Urinary bladder (tissue), 4 donors: ENCODE data around the gene KRTAP3-3. TPM values are rescaled to one million over a fixed set of nuclear protein-coding genes. Genes with fewer than 3 reads are reported as not detected.

Experiments used
- DNase-seq: peaks from one replicate; pipeline ENCODE4 v3.0.0-alpha.2; 2015; ENCODE audit errors: extremely low spot score
- H3K27ac ChIP-seq: one replicate; pipeline ENCODE4 v1.5.1; 2013; ENCODE audit warnings: low read depth, mild to moderate bottlenecking, moderate library complexity
- H3K36me3 ChIP-seq: one replicate; pipeline ENCODE4 v1.6.1; 2013; ENCODE audit warnings: mild to moderate bottlenecking, moderate library complexity; ENCODE audit not compliant: insufficient read depth
- H3K4me1 ChIP-seq: one replicate; pipeline ENCODE4 v1.6.1; 2013; ENCODE audit warnings: mild to moderate bottlenecking, moderate library complexity; ENCODE audit not compliant: insufficient read depth
- H3K4me3 ChIP-seq: one replicate; pipeline ENCODE4 v1.5.1; 2013; ENCODE audit warnings: low read depth, low read length
- WGBS: extraction: QIAGEN DNeasy Blood & Tissue Kit; methylation state at CpG from one replicate; pipeline ENCODE4 v1.1.7; 2013; 5-methylcytosine and 5-hydroxymethylcytosine counted together
- polyA plus RNA-seq: library from polyadenylated mRNA; stranded (reverse); fragments of 200-250 nt; gene quantifications from one replicate; pipeline ENCODE4 v1.2.3, GENCODE V29; 2013
- total RNA-seq: library from RNA; depleted of rRNA; stranded (reverse); fragments of >200 nt; gene quantifications from one replicate; pipeline ENCODE4 v1.2.3, GENCODE V29; 2014
- donor health status: healthy with polysubstance abuse.
- donor health status: healthy.

Gene KRTAP3-3
- total and polyA plus RNA-seq, 2 donors: not detected

- no peak for DNase-seq
- WGBS: 86% methylated on average over 4 of the region's 4 CpGs
- no peaks in the 10 kb centered on the region for H3K4me1 ChIP-seq
- no peaks in the 10 kb centered on the region for H3K36me3 ChIP-seq
- no peak overlapping the region for H3K27ac ChIP-seq
- no peak overlapping the region for H3K4me3 ChIP-seq
Measured at GRCh38 chr17:40962059-40962561, 31.9 kb downstream of the KRTAP3-3 start.

- H3K4me1 ChIP-seq: no peaks in the 10 kb centered on the region
- no peaks in the 10 kb centered on the region for H3K36me3 ChIP-seq
- H3K4me3 ChIP-seq: no peak overlapping the region
- H3K27ac ChIP-seq: no peak overlapping the region
- WGBS: 83% methylated on average over 1 of the region's 1 CpG
- DNase-seq: no peak
Measured at GRCh38 chr17:40961591-40961990, 32.4 kb downstream of the KRTAP3-3 start.

- H3K4me3 ChIP-seq: no peak overlapping the region
- DNase-seq: no peak
- H3K27ac ChIP-seq: no peak overlapping the region
- WGBS: 63% methylated on average over 10 of the region's 10 CpGs
- H3K4me1 ChIP-seq: no peaks in the 10 kb centered on the region
- H3K36me3 ChIP-seq: no peaks in the 10 kb centered on the region
Measured at GRCh38 chr17:40960144-40960543, 33.8 kb downstream of the KRTAP3-3 start.

- H3K4me1 ChIP-seq: no peaks in the 10 kb centered on the region
- WGBS: 74% methylated on average over 12 of the region's 12 CpGs
- no peaks in the 10 kb centered on the region for H3K36me3 ChIP-seq
- DNase-seq: no peak
- H3K27ac ChIP-seq: no peak overlapping the region
- H3K4me3 ChIP-seq: no peak overlapping the region
Measured at GRCh38 chr17:40958086-40958953, 35.6 kb downstream of the KRTAP3-3 start.

- no peaks in the 10 kb centered on the region for H3K4me1 ChIP-seq
- peak; percentile 74 for DNase-seq
- H3K4me3 ChIP-seq: no peak overlapping the region
- H3K27ac ChIP-seq: no peak overlapping the region
- H3K36me3 ChIP-seq: no peaks in the 10 kb centered on the region
- 66% methylated on average over 8 of the region's 8 CpGs for WGBS
Measured at GRCh38 chr17:40956401-40957254, 37.3 kb downstream of the KRTAP3-3 start.

GRCh38 chr17:40953881-40954280 is 40.1 kb downstream of the KRTAP3-3 start:
- no peak for DNase-seq
- WGBS: 78% methylated on average over 2 of the region's 2 CpGs
- H3K36me3 ChIP-seq: no peaks in the 10 kb centered on the region

GRCh38 chr17:40952661-40953060 is 41.3 kb downstream of the KRTAP3-3 start:
- no peaks in the 10 kb centered on the region for H3K4me1 ChIP-seq
- H3K4me3 ChIP-seq: no peak overlapping the region
- 59% methylated on average over 1 of the region's 1 CpG for WGBS
- no peaks in the 10 kb centered on the region for H3K36me3 ChIP-seq
- H3K27ac ChIP-seq: no peak overlapping the region
- DNase-seq: no peak

More at GRCh38 chr17:40953881-40954280, 40.1 kb downstream of the KRTAP3-3 start:
- no peak overlapping the region for H3K27ac ChIP-seq
- H3K4me3 ChIP-seq: no peak overlapping the region
- no peaks in the 10 kb centered on the region for H3K4me1 ChIP-seq

GRCh38 chr17:40952154-40952553 is 41.8 kb downstream of the KRTAP3-3 start:
- Histone ChIP-seq H3K4me1 (no peaks in the 10 kb centered on the region), H3K36me3 (no peaks in the 10 kb centered on the region), H3K27ac (no peak overlapping the region), H3K4me3 (no peak overlapping the region)
- DNase-seq: no peak
- WGBS: 78% methylated on average over 2 of the region's 2 CpGs

GRCh38 chr17:40951011-40951622 is 42.8 kb downstream of the KRTAP3-3 start:
- Histone ChIP-seq H3K4me1 (no peaks in the 10 kb centered on the region), H3K36me3 (no peaks in the 10 kb centered on the region), H3K4me3 (no peak overlapping the region), H3K27ac (no peak overlapping the region)
- DNase-seq: no peak
- WGBS: 96% methylated on average over 2 of the region's 2 CpGs

- 79% methylated on average over 7 of the region's 7 CpGs for WGBS
- no peaks in the 10 kb centered on the region for H3K36me3 ChIP-seq
- H3K4me1 ChIP-seq: no peaks in the 10 kb centered on the region
- no peak overlapping the region for H3K4me3 ChIP-seq
- H3K27ac ChIP-seq: no peak overlapping the region
- no peak for DNase-seq
Measured at GRCh38 chr17:40950176-40950575, 43.8 kb downstream of the KRTAP3-3 start.

- H3K4me3 ChIP-seq: no peak overlapping the region
- 20% methylated on average over 10 of the region's 10 CpGs for WGBS
- H3K27ac ChIP-seq: no peak overlapping the region
- H3K4me1 ChIP-seq: no peaks in the 10 kb centered on the region
- DNase-seq: no peak
- no peaks in the 10 kb centered on the region for H3K36me3 ChIP-seq
Measured at GRCh38 chr17:40949418-40949817, 44.5 kb downstream of the KRTAP3-3 start.

GRCh38 chr17:40947929-40948328 is 46.0 kb downstream of the KRTAP3-3 start:
- no peak overlapping the region for H3K4me3 ChIP-seq
- DNase-seq: no peak
- no peaks in the 10 kb centered on the region for H3K36me3 ChIP-seq
- no peak overlapping the region for H3K27ac ChIP-seq
- WGBS: 81% methylated on average over 2 of the region's 2 CpGs
- H3K4me1 ChIP-seq: no peaks in the 10 kb centered on the region

- no peak for DNase-seq
- Histone ChIP-seq H3K4me3 (no peak overlapping the region), H3K4me1 (no peaks in the 10 kb centered on the region), H3K27ac (no peak overlapping the region), H3K36me3 (no peaks in the 10 kb centered on the region)
- WGBS: 86% methylated on average over 6 of the region's 6 CpGs
Measured at GRCh38 chr17:40945414-40945813, 48.5 kb downstream of the KRTAP3-3 start.
